Small intestine (tissue), 7 donors: ENCODE data around the gene TP53INP2. TPM values are rescaled to one million over a fixed set of nuclear protein-coding genes. Genes with fewer than 3 reads are reported as not detected.
A peak's percentile ranks its signal among the peaks of the same experiment; 100 is the strongest.

Experiments used
- DNase-seq, 2 donors: peaks; one replicate each; pipeline versions ENCODE4 v3.0.0 to v3.0.0-alpha.2; 2013
- FAIRE-seq: peaks from 2 replicates; lab custom pipeline; 2012; peaks lifted over from hg19 to GRCh38; lab: Jason Lieb, UNC
- H3K27ac ChIP-seq, 3 donors: one replicate each; pipeline ENCODE4 v1.5.1; 2013; ENCODE audit warnings: low read length in 2 of 3, mild to moderate bottlenecking in 2 of 3, control low read depth in 1 of 3, inconsistent platforms in 1 of 3, low read depth in 1 of 3, moderate library complexity in 1 of 3
- H3K27me3 ChIP-seq, 3 donors: one replicate each; pipeline ENCODE4 v1.6.1; 2013; ENCODE audit warnings: low read length in 3 of 3, inconsistent platforms in 1 of 3; ENCODE audit not compliant: control insufficient read depth in 3 of 3, insufficient read depth in 3 of 3
- H3K36me3 ChIP-seq, 3 donors: one replicate each; pipeline ENCODE4 v1.6.1; 2013; ENCODE audit warnings: low read length in 3 of 3, inconsistent platforms in 1 of 3, low read depth in 1 of 3, mild to moderate bottlenecking in 1 of 3, moderate library complexity in 1 of 3; ENCODE audit not compliant: control insufficient read depth in 3 of 3, insufficient read depth in 2 of 3
- H3K4me1 ChIP-seq, 3 donors: one replicate each; pipeline ENCODE4 v1.6.1; 2013; ENCODE audit warnings: low read length in 2 of 3, inconsistent platforms in 1 of 3, low read depth in 1 of 3, mild to moderate bottlenecking in 1 of 3, moderate library complexity in 1 of 3; ENCODE audit not compliant: control insufficient read depth in 3 of 3, insufficient read depth in 2 of 3
- H3K4me3 ChIP-seq, 3 donors: one replicate each; pipeline ENCODE4 v1.5.1; 2013; ENCODE audit warnings: low read length in 3 of 3, control low read depth in 1 of 3, inconsistent platforms in 1 of 3, low read depth in 1 of 3, mild to moderate bottlenecking in 1 of 3, moderate library complexity in 1 of 3
- H3K9me3 ChIP-seq, 2 donors: one replicate each; pipeline ENCODE4 v1.6.1; 2013; ENCODE audit warnings: low read depth in 1 of 2, low read length in 1 of 2; ENCODE audit not compliant: control insufficient read depth in 2 of 2, insufficient read depth in 1 of 2
- WGBS, 3 donors: extraction: QIAGEN DNeasy Blood & Tissue Kit; methylation state at CpG; one replicate each; pipeline ENCODE4 v1.1.7; 2013; 5-methylcytosine and 5-hydroxymethylcytosine counted together
- polyA plus RNA-seq, 4 donors: library from polyadenylated mRNA; stranded (reverse) in 3 of 4; unstranded in 1 of 4; fragments of 200-250 nt in 3 of 4; fragments of 120-200 nt in 1 of 4; gene quantifications; one replicate each; pipeline versions ENCODE4 v1.2.1 to v1.2.3, GENCODE V29; 2013
- donor health status: healthy with polysubstance abuse.
- donor health status: control.
- donor health status: control.
- donor health status: Bipolar disorder and iron deficiency.
- donor health status: healthy.

The TP53INP2 gene
- polyA plus RNA-seq, 4 donors, result 7.7 to 30.6 (median 19.8) TPM

GRCh38 chr20:34675561-34675960 is 28.6 kb upstream of the TP53INP2 start:
- DNase-seq (no peak), FAIRE-seq (no peak)
- 12 to 36% (median 25%) methylated on average over 3 of the region's 3 CpGs for WGBS, 3 donors
- H3K36me3 ChIP-seq, result no peaks in the 10 kb centered on the region
- H3K9me3 ChIP-seq, result peaks cover 0 to 10% of the 10 kb centered on the region in 2 donors
- no peak overlapping the region for H3K27ac ChIP-seq
- no peak overlapping the region for H3K4me3 ChIP-seq
- peaks cover 0 to 3% (median 0%) of the 10 kb centered on the region in 3 donors for H3K4me1 ChIP-seq
- no peaks in the 10 kb centered on the region for H3K27me3 ChIP-seq

DNA sequence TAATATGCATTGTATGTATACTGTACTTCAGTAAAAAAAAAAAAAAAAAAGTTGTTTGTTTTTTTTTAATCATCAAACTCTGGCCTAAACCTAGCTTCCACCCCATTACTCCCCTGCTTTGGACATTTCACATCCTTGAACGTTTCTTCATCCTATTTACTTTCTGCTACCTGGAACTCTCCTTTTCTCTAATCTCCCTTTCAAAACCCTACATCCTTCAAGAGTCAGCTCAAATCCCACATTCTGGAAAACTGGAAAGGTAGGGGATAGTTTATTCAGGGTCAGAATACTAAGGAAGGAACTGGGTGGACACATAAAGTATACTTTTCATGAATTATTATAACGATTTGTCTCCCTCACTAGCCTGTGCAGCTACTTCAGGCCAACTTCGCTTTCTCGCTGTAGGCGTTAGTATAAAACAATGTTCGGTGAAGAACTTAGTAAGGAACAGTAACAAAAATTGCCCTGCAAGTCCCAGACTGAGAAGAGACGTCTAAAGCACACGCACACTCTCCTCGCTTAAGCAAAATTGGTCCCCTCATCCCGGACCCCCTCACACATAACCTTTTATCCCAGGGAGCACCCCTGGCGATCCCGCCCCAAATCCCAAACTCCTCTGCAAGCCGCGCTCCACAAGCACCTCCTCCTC is 28.0 kb upstream of the TP53INP2 start:
- Histone ChIP-seq H3K27me3 (no peaks in the 10 kb centered on the region), H3K4me1 (peaks cover 0 to 3% (median 0%) of the 10 kb centered on the region in 3 donors), H3K27ac (peak overlapping the region in 2 of 3 donors; percentile 69 to 88), H3K4me3 (peak overlapping the region; percentile 76 to 93 (median 84)), H3K36me3 (no peaks in the 10 kb centered on the region), H3K9me3 (peaks cover 0 to 10% of the 10 kb centered on the region in 2 donors)
- 1% methylated on average over 11 to 14 of the region's 14 CpGs for WGBS, 3 donors
- FAIRE-seq, result no peak
- peak in 1 of 2 donors; percentile 12 for DNase-seq

DNA sequence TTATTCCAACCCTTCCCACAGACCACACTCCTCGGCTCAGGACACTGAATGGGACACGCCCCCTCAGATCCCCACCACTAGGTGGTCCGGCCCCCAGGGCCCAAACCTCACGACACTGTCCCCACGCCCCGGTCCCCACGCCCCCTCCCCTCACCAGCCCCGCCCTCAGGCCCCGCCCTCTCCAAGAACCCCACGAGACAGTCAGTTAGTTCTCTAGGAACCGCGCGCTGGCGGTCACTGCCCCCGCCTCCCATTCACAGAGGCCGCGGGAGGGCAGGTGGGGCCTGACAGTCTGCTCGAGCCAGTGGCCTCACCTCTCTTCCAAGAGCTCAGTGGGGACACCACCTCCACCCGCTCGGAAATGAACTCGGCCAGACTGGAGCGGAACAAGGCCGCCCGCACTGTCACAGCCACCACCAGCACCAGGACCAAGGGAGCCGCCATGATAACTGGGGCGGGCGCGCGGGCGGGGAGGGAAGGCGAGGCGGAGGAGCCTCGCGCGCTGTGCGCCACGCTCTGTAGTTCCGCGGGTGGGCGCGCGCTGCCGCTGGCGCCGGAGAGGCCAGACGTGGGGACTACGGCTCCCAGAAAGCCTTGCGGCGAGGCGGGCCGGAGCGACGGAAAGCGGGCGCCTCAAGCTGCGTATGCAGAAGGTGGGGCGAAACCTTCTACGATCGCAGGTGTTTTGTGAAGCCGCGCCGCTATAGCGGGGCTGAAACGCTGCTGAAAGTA is 27.3 kb upstream of the TP53INP2 start, which contains the start of gene PIGU:
PIGU (minus strand) TSS at position 451 of the 732 bp plus-strand sequence; CDS start at position 444, 7 bp downstream.
- peak within 1 kb of the TSS; percentile 76 to 93 (median 84) for H3K4me3 ChIP-seq
- 0 to 1% (median 1%) methylated on average over 50 to 64 of the region's 64 CpGs for WGBS, 3 donors
- H3K4me1 ChIP-seq, result peaks cover 0 to 3% (median 0%) of the 10 kb centered on the region in 3 donors
- peak within 1 kb of the TSS; percentile 50 to 91 (median 88) for H3K27ac ChIP-seq
- H3K36me3 ChIP-seq, result no peaks in the 10 kb centered on the region
- H3K9me3 ChIP-seq, result peaks cover 0 to 10% of the 10 kb centered on the region in 2 donors
- DNase-seq (peak; percentile 96 to 99), FAIRE-seq (no peak)
- no peaks in the 10 kb centered on the region for H3K27me3 ChIP-seq

DNA sequence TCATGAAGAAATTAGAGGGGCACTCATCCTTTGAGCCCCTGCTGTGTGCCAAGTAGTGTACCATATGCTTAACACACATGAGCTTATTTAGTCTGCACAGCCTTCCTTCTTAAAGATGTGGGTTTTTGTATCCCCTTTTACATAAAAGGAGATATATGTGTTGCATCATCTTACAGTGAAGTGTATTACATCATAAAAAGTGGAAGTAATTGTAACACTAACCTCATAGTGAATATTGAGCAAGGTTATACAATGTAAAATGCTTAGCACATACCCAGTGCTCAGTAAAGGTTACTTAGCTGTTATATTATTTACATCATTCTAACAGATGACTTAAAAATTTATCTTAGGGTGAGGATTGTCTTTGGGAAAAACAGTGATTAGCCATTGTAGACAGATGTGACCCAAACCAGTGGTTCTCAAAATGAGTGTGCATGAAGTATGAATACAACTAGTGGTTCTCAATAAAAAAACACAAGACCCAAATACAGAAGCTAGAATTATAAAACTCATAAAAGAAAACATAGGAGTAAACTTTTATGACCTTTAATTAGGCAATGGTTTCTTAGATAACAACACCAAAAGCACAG is 23.5 kb upstream of the TP53INP2 start:
- FAIRE-seq, result no peak
- DNase-seq, result no peak

DNA sequence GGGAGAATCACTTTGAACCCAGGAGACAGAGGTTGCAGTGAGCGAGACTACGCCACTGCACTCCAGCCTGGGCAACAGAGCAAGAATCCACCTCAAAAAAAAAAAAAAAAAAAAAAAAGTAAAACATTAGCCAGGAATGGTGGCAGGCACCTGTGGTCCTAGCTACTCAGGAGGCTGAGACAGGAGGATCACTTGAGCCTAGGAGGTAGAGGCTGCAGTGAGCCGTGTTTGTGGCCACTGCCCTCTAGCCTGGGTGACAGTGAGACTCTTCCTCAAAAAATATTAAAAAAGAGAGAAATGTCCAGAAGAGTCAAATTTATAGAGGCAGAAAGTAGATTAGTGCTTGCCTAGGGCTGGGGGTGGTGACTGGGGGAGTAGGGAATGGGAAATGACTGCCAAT is 20.5 kb upstream of the TP53INP2 start:
- no peak for DNase-seq
- peaks cover 0 to 10% of the 10 kb centered on the region in 2 donors for H3K9me3 ChIP-seq
- no peaks in the 10 kb centered on the region for H3K36me3 ChIP-seq
- H3K4me3 ChIP-seq, result no peak overlapping the region
- no peak overlapping the region for H3K27ac ChIP-seq
- no peaks in the 10 kb centered on the region for H3K27me3 ChIP-seq
- 90 to 100% (median 94%) methylated on average over 3 of the region's 3 CpGs for WGBS, 3 donors
- no peak for FAIRE-seq
- no peaks in the 10 kb centered on the region for H3K4me1 ChIP-seq

More for the DNA sequence above, 23.5 kb upstream of the TP53INP2 start:
- no peaks in the 10 kb centered on the region for H3K36me3 ChIP-seq
- no peak overlapping the region for H3K27ac ChIP-seq
- peaks cover 0 to 10% of the 10 kb centered on the region in 2 donors for H3K9me3 ChIP-seq
- H3K4me1 ChIP-seq, result peaks cover 0 to 3% (median 0%) of the 10 kb centered on the region in 3 donors
- H3K4me3 ChIP-seq, result no peak overlapping the region
- H3K27me3 ChIP-seq, result no peaks in the 10 kb centered on the region

DNA sequence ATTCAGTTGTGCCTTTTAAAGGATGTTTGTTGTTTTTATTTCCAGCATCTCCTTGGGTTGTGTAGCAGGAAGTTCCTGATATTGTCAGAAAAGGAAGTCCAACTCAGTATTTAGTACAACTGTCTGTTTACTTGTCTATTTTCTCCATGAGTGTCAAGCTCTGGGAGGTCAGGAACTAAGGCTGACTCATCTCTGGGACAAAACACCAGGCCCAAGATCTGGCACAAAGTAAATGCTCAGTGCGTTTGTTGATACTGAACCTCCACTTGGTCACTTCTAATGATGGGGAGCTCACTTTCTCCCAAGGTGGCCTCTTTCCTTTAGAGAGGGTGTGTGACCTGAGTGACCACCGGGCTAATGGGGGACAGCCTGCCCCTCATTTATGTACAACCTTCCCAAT is 14.7 kb upstream of the TP53INP2 start:
- no peaks in the 10 kb centered on the region for H3K27me3 ChIP-seq
- WGBS, 3 donors, result 76 to 91% (median 84%) methylated on average over 2 of the region's 2 CpGs
- no peak overlapping the region for H3K4me3 ChIP-seq
- peaks cover 0 to 2% (median 0%) of the 10 kb centered on the region in 3 donors for H3K4me1 ChIP-seq
- H3K9me3 ChIP-seq, result no peaks in the 10 kb centered on the region
- DNase-seq, result no peak
- H3K27ac ChIP-seq, result no peak overlapping the region
- no peak for FAIRE-seq
- H3K36me3 ChIP-seq, result no peaks in the 10 kb centered on the region

- H3K27me3 ChIP-seq, result no peaks in the 10 kb centered on the region
- no peak for DNase-seq
These were observed 12.3 kb upstream of the TP53INP2 start for GRCh38 chr20:34691838-34692237.

GRCh38 chr20:34693414-34693813 is 10.7 kb upstream of the TP53INP2 start:
- DNase-seq (peak in 1 of 2 donors; percentile 36), FAIRE-seq (no peak)
- 12 to 50% (median 19%) methylated on average over 4 of the region's 4 CpGs for WGBS, 3 donors
- H3K27me3 ChIP-seq, result no peaks in the 10 kb centered on the region
- no peak overlapping the region for H3K27ac ChIP-seq
- H3K4me1 ChIP-seq, result peaks cover 0 to 2% (median 0%) of the 10 kb centered on the region in 3 donors
- no peaks in the 10 kb centered on the region for H3K9me3 ChIP-seq
- H3K4me3 ChIP-seq, result no peak overlapping the region
- no peaks in the 10 kb centered on the region for H3K36me3 ChIP-seq

More at GRCh38 chr20:34691838-34692237, 12.3 kb upstream of the TP53INP2 start:
- WGBS, 3 donors, result 80 to 91% (median 82%) methylated on average over 3 of the region's 3 CpGs
- no peak overlapping the region for H3K27ac ChIP-seq
- H3K9me3 ChIP-seq, result no peaks in the 10 kb centered on the region
- no peak overlapping the region for H3K4me3 ChIP-seq
- H3K36me3 ChIP-seq, result no peaks in the 10 kb centered on the region
- FAIRE-seq, result no peak
- peaks cover 0 to 2% (median 0%) of the 10 kb centered on the region in 3 donors for H3K4me1 ChIP-seq
